Kasumi-1 (cell line): ENCODE data around the gene OTUD3.

Source experiments
- DNase-seq, 2 experiments: peaks; one replicate each; lab custom pipeline; 2025; lab: John Stamatoyannopoulos, UW

The OTUD3 gene

GRCh38 chr1:19955534-19956170 is 73.5 kb downstream of the OTUD3 start:
- DNase-seq: peak in 1 of 2 experiments; percentile 2

DNA sequence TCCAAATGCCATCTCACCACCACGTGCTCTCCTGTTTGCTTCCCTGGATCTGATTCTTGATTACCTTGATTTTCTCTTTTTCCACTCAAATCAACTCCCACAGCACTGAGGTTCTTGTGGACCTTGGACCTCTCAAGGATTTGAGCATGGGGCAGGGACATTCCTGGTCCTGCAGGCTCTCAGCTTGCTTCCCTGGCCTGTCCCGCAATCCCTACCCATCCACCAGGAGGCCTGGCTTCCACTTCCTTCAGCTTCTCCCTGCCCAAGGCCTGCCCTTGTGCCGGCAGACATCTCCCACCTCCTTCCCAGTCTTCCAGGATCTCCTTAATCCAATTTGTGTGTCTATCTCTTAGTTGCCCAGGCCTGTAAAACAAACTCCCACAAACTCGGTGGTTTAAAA is 75.6 kb downstream of the OTUD3 start:
- DNase-seq: no peak

- no peak for DNase-seq
Observed at GRCh38 chr1:19960591-19960990, 78.4 kb downstream of the OTUD3 start.
